Cardiac fibroblast (primary cell): ENCODE results near the gene SNCAIP.

Experiments used
- DNase-seq, 2 donors: peaks; one replicate each; pipeline versions ENCODE4 v3.0.0 to v3.0.0-alpha.2; 2010; ENCODE audit warnings: low read depth in 2 of 2
- H3K4me3 ChIP-seq, 2 donors: replicated peaks in 1 of 2; 1 replicate in 1 of 2; 2 replicates in 1 of 2; pipeline ENCODE4 v1.5.1; 2011; ENCODE audit warnings: low read depth in 2 of 2, low read length in 2 of 2, mild to moderate bottlenecking in 2 of 2, moderate library complexity in 1 of 2
- TF ChIP-seq, protein P1 (sequence below): IDR thresholded peaks from one replicate; pipeline ENCODE4 v1.5.1; 2011; ENCODE audit warnings: low read depth, mild to moderate bottlenecking, low read length, inconsistent platforms

SNCAIP gene

DNA sequence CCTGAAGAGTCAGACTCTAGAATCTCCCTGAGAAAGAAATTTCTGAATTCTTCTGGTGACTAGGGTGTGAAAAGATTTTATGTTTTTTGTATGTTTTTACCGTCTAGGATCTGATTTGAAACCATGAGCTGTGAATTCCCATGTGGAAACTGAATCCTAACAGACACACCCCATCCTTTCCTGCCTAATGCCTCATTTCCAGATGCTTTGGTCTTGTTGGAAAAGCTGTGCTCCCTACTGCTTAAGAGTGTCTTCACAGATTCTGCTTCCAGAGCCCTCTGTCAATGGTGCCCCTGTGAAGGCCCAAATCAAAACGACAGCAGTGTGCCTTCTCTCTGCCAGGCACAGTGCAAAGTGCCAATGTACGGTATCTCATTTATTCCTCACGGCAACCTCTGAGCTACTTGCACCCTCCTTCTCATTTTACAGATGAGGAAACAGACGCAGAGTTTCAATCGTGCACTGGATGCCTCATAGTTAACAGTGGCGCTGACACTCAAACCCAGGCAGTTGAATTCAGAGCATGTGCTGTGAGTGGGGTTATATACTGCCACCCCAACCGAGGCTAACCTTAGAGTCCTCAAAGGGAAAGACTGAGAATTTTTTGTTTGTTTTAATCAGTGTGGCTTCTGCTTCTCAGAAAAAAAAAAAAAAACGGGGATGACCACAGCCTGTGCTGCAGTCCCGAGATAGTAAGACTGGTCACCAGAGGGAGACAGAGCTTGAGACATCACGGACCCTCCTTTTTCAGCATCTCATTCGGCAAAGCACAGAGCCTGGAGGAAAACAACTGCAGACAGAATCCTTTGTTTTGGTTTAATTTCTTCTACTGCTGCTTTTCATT, 188.4 kb downstream of the SNCAIP start:
- TF ChIP-seq, protein P1, sequence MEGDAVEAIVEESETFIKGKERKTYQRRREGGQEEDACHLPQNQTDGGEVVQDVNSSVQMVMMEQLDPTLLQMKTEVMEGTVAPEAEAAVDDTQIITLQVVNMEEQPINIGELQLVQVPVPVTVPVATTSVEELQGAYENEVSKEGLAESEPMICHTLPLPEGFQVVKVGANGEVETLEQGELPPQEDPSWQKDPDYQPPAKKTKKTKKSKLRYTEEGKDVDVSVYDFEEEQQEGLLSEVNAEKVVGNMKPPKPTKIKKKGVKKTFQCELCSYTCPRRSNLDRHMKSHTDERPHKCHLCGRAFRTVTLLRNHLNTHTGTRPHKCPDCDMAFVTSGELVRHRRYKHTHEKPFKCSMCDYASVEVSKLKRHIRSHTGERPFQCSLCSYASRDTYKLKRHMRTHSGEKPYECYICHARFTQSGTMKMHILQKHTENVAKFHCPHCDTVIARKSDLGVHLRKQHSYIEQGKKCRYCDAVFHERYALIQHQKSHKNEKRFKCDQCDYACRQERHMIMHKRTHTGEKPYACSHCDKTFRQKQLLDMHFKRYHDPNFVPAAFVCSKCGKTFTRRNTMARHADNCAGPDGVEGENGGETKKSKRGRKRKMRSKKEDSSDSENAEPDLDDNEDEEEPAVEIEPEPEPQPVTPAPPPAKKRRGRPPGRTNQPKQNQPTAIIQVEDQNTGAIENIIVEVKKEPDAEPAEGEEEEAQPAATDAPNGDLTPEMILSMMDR, result peak; percentile 64
- DNase-seq, result peak; percentile 69 to 77
- no peak overlapping the region for H3K4me3 ChIP-seq

DNA sequence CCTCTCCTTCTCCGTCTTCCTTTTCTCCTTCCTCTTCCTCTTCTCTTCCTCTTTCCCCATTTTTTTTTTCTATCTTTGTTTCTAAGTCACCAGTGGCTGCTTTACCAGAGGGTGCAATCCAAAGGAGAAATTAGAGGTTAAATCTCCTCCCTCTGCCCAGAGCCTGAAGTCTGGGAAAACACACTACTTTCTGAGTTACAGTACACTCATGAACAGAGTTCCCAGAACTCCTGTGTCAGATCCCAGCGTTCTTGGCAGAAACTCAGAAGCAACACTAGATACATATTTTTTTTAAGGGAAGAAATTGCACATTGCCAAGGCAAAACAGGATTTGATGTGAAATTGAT, 189.0 kb downstream of the SNCAIP start:
- TF ChIP-seq, protein P1, result no peak
- peak; percentile 33 to 69 for DNase-seq
- H3K4me3 ChIP-seq, result no peak overlapping the region

DNA sequence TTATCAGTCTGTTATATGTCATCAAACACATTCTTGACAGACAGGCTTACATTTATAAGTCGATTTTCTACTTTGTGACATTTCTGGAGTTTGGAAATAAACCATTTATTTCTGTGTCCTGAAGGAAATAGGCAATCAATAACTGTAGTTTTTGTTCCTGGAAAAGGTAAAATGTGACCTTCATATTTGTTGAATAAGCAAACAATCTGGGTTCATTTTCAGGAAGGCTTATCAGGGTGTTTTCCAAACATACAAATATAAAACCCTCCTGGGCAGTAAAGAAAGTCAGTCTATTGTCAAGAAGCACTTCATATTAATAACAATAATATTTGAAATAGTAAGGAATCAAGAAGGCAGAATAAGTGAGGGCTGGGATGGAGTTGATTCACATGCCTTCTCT, 195.0 kb downstream of the SNCAIP start:
- TF ChIP-seq, protein P1, result no peak
- DNase-seq, result no peak
- no peak overlapping the region for H3K4me3 ChIP-seq

DNA sequence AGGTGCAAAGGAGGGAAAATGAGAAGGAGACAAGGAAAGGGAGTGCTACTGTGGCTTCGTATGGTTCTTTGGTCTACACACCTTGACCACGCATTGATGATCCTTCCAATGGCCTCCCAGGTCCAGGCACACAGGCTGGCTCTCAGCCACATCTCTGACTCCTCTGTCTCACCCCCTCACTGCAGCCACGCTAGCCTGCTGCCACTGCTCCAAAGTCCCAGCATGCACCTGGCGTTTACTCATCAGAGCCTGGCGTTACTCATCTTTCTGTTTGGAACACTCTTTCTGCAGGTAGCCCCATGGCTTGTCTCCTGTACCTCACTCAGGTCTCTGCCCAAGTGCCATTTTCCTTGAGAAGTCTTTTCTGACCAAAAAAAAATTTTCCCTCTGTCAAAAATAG, 195.5 kb downstream of the SNCAIP start:
- H3K4me3 ChIP-seq, result no peak overlapping the region
- DNase-seq, result no peak
- TF ChIP-seq, protein P1, result no peak

DNA sequence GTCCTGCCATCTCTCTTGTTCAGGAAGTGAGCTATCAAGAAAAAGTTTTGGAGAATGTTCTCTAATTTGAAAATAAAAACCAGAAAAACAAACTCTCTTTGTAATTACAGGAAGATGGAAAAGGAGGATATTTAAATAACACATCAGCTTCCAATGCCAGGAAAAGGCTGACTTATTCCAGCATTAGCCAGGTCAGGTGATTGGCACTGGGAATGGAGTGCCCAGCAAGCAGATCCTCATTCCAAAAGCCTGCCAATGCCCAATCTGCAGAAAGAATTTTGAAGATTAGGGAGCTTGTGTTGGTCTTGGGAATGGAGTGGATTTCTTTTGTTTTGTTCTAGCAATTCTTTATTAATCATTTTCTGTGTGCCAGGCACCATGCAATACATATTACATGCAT, 196.6 kb downstream of the SNCAIP start:
- TF ChIP-seq, protein P1, result no peak
- H3K4me3 ChIP-seq, result no peak overlapping the region
- DNase-seq, result no peak
